HG03571 (cell line): ENCODE measurements around the gene NETO2.
"Not testable (repeated sequence)": the region's sequence is repeated elsewhere in the genome, so short reads cannot be mapped to it uniquely, and the experiment has no call there.

ENCODE experiments used
- ATAC-seq: cut with Tn5 transposase; IDR thresholded peaks from one replicate; pipeline ENCODE4 v1.9.1; 2021; ENCODE audit not compliant: unreplicated experiment

Gene NETO2, protein sequence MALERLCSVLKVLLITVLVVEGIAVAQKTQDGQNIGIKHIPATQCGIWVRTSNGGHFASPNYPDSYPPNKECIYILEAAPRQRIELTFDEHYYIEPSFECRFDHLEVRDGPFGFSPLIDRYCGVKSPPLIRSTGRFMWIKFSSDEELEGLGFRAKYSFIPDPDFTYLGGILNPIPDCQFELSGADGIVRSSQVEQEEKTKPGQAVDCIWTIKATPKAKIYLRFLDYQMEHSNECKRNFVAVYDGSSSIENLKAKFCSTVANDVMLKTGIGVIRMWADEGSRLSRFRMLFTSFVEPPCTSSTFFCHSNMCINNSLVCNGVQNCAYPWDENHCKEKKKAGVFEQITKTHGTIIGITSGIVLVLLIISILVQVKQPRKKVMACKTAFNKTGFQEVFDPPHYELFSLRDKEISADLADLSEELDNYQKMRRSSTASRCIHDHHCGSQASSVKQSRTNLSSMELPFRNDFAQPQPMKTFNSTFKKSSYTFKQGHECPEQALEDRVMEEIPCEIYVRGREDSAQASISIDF

GRCh38 chr16:47143677-47144558 lies at the start of gene NETO2:
NETO2 (minus strand) TSS chr16:47143945; CDS start chr16:47143612, 333 bp downstream.
- ATAC-seq = peak; percentile 44

DNA sequence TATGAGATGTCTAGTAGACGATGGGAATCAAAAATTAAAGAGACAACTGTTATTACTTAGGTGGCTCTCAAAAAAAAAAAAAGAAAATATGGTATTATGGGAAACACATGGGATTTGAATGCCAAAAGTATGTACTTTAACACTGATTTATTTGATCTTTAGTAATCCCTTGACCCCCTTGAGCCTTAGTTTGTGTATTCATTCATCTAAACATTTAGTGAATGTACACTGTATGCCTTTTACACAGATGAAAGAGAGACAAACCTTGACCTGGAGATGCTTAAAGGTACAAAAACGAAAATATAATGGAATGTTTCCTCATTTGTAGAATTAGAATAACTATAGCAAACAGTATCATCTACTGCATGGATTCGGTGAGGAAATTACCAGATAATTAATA lies 38.6 kb upstream of the NETO2 start:
- ATAC-seq = no peak

DNA sequence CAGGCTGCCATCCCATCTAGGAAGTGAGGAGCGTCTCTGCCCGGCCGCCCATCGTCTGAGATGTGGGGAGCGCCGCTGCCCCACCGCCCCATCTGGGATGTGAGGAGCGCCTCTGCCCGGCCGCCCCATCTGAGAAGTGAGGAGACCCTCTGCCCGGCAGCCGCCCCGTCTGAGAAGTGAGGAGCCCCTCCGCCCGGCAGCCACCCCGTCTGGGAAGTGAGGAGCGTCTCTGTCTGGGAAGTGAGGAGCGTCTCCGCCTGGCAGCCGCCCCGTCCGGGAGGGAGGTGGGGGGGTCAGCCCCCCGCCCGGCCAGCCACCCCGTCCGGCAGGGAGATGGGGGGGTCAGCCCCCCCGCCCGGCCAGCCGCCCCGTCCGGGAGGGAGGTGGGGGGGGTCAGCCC lies 37.3 kb upstream of the NETO2 start:
- ATAC-seq = not testable (repeated sequence)

DNA sequence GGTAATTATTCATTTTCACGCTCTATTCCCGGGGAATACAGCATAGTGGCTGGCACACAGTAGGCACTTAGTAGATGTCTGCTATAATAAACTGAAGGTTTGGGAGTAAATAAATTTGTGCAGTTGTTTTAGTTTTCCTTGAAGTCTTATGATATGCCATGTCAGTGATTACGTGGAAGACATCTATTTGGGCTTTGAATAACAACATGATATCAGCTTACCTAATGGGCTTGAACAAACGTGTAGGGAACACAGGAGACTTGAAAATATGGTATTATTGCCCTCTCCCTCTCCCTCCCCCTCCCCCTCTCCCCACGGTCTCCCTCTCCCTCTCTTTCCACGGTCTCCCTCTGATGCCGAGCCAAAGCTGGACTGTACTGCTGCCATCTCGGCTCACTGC lies 36.3 kb upstream of the NETO2 start:
- ATAC-seq = no peak

GRCh38 chr16:47175152-47175551 lies 31.4 kb upstream of the NETO2 start:
- ATAC-seq = no peak

- no peak for ATAC-seq
Measured at GRCh38 chr16:47162670-47163420, 19.1 kb upstream of the NETO2 start.

GRCh38 chr16:47161464-47161863 lies 17.7 kb upstream of the NETO2 start:
- ATAC-seq = no peak

GRCh38 chr16:47160422-47160821 lies 16.7 kb upstream of the NETO2 start:
- ATAC-seq = no peak

DNA sequence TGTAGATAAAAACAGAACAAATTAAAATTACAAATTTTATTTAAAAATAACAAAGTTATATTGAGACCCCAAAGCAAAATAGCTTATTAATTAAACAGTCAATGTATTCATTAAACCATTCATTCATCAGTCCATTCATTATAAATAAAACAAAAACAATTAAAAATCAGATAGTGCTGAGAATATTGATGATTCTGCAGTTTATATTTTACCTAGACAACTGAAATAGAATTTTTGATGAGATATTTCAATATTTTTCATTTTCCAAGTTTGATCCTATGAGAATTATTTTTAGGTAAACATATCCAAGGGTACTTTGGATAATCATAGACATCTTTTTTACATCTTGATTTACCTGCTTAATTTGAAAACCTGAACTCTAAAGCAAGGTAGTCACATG lies 15.2 kb upstream of the NETO2 start:
- no peak for ATAC-seq

DNA sequence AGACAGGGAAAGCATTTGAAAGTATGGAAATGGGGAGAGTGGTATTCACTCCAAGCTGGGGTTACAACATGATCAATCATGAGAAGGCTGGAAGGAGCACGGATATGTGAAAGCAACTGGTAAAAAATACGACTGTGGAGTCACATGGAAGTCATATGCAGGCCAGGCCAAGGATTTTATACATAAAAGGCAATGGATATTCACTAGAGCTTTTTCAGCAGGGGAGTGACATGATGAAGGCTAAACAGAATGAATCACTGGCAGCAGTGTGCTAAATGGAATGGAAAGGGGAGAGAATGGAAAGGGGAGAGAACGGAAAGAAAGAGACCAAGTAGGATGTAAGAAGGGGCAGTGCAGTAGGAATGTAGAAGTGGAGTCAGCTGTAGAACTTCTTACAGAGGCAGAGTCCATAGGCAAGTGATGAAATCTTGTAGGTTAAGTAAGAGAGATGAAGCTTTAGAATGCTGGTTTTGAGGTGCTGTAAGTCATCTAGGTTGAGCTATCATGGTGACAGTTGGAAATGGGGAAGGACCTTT lies 13.0 kb upstream of the NETO2 start:
- ATAC-seq = no peak

GRCh38 chr16:47152501-47152900 lies 8.8 kb upstream of the NETO2 start:
- not testable (repeated sequence) for ATAC-seq

GRCh38 chr16:47150067-47150466 lies 6.3 kb upstream of the NETO2 start:
- ATAC-seq = no peak

GRCh38 chr16:47144559-47144877 lies 773 bp upstream of the NETO2 start:
- ATAC-seq = no peak

GRCh38 chr16:47142821-47143676 lies 696 bp downstream of the NETO2 start:
- ATAC-seq = peak; percentile 64

- ATAC-seq = no peak
Measured at GRCh38 chr16:47142486-47142820, 1.3 kb downstream of the NETO2 start.

DNA sequence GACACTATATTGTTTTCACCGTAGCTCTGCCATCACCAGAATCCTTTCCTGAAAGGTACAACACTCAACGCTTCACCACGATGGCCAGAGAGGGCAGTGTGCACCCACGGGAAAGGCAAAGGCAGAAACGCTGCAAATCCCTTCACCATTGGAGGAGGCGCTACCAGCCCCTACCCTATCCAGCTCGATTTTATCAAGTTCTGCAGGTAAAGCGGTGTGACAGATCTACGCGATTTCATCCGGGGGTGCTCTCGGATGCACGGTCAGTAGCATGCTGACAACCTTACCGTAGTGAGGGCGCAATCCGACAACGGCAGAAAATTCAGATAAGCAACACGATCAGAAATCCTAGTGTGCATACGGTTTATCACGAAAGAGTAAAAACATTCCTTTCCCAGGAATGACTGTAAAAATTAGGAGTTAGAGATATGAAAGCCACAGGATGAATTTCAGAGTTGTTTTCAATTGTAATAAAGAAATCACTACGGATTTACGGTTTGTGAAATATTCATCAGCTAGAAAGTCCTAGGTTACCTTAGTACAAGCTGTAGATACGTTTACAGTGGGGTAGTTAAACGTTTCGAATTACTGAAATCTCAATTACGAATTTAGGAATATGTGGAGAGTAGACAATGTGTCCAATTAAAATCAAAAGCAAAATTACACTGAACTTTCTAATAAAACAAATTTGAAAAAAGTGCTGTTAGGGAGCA lies 1.8 kb downstream of the NETO2 start:
- ATAC-seq = peak; percentile 43

- no peak for ATAC-seq
Measured at GRCh38 chr16:47140686-47141085, 3.1 kb downstream of the NETO2 start.

DNA sequence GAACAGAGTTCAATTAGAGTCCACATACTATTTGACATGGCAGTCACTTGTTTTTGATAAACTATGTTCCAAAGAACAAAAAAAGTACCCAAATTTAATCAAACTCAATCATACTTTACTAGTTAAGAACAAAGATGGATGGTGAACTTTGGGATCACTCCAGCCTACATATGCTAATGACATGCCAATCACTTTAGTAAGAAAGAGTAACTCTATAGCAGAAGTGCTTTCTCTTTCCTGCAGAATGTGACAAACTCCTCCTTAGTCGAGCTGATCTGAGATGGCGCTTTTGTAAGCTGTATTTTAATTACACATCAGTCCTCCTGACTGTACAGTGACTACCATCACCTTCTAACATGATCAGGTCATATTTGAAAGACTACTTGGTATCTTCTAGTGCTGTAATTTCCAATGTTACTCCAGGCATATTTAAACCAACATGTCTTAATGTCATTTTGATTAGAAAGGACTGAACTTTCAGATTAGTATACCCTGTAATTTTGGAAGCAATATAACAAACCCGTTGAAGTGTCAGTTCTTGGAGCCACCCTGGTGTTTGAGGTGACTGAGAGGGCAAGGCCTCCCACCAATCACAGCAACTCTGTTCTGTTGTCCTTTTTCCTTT lies 4.1 kb downstream of the NETO2 start:
- no peak for ATAC-seq

DNA sequence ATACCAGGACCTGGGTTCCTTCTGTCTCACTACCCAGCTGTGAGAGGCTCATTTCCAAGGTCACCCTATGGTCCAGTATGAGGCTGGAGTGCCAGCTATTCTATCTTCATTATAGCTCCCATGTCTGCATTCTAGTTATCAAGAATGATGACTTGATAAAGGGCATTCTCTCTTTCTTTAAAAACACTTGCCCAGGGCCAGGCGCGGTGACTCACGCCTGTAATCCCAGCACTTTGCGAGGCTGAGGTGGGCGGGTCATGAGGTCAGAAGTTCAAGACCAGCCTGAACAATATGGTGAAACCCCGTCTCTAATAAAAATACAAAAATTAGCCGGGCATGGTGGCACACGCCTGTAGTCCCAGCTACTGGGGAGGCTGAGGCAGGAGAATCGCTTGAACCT lies 5.8 kb downstream of the NETO2 start:
- not testable (repeated sequence) for ATAC-seq
